Measurements from ENCODE around the gene TADA3. TPM values are rescaled to one million over a fixed set of nuclear protein-coding genes. Genes with fewer than 3 reads are reported as not detected.

The TADA3 gene
- polyA plus RNA-seq, 2 of the 4 experiments (the other 2 are of a cell fraction), result 42.6 to 50.3 TPM

- WGBS (ENCODE audit: missing lambda C conversion rate), result 92% methylated on average over 11 of the region's 11 CpGs
- Histone ChIP-seq H3K4me3 (peak overlapping the region; percentile 68; the same call in 1 of the 3 replicates), H3K4me1 (peaks cover 21% of the 10 kb centered on the region), H3K4me2 (peak overlapping the region; percentile 99), H3K27ac (no peak overlapping the region), H3K9me3 (no peaks in the 10 kb centered on the region)
- ChIA-PET POLR2A (no interaction called here), CTCF (interaction anchor here (1.8 kb wide), 1 partner anchor 14 kb away, joined by 4 read pairs; no protein-coding TSS in a partner anchor)
- DNase-seq (ENCODE audit: low read depth in 1 of 2, low spot score in 1 of 2), result no peak
- no peak for ATAC-seq
- FAIRE-seq, result no peak
- TF ChIP-seq RNF2 (IDR thresholded peaks at IDR 0.05; ENCODE audit: borderline replicate concordance, low read depth) (no peak), KDM5A (IDR thresholded peaks at IDR 0.05) (no peak), MAX (IDR thresholded peaks at IDR 0.05) (no peak), KDM1A (IDR thresholded peaks at IDR 0.05; ENCODE audit: low read depth) (no peak), ZC3H11A (IDR thresholded peaks at IDR 0.05) (no peak), BHLHE40 (IDR thresholded peaks at IDR 0.05; ENCODE audit: low read depth, low read length) (no peak), SMC3 (IDR thresholded peaks at IDR 0.05) (no peak), ESRRA (IDR thresholded peaks at IDR 0.05; ENCODE audit: borderline replicate concordance, low read length) (no peak), HOXA7 (CRISPR knock-in tag; IDR thresholded peaks at IDR 0.05) (no peak), EHF (CRISPR knock-in tag; IDR thresholded peaks at IDR 0.05) (no peak), HES2 (IDR thresholded peaks at IDR 0.05) (no peak), MAFK (IDR thresholded peaks at IDR 0.05; ENCODE audit: partially characterized antibody) (no peak), GATA3 (IDR thresholded peaks at IDR 0.05; ENCODE audit: borderline replicate concordance) (no peak), CHD4 (IDR thresholded peaks at IDR 0.05; ENCODE audit: borderline replicate concordance) (no peak), CHD2 (IDR thresholded peaks at IDR 0.05; ENCODE audit: low read length, partially characterized antibody) (no peak), FOSB (CRISPR knock-in tag; IDR thresholded peaks at IDR 0.05) (no peak)
- TF ChIP-seq, protein P1, sequence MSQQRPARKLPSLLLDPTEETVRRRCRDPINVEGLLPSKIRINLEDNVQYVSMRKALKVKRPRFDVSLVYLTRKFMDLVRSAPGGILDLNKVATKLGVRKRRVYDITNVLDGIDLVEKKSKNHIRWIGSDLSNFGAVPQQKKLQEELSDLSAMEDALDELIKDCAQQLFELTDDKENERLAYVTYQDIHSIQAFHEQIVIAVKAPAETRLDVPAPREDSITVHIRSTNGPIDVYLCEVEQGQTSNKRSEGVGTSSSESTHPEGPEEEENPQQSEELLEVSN (IDR thresholded peaks at IDR 0.05; ENCODE audit: borderline replicate concordance, low read depth), result no peak
- TF ChIP-seq, protein P2, sequence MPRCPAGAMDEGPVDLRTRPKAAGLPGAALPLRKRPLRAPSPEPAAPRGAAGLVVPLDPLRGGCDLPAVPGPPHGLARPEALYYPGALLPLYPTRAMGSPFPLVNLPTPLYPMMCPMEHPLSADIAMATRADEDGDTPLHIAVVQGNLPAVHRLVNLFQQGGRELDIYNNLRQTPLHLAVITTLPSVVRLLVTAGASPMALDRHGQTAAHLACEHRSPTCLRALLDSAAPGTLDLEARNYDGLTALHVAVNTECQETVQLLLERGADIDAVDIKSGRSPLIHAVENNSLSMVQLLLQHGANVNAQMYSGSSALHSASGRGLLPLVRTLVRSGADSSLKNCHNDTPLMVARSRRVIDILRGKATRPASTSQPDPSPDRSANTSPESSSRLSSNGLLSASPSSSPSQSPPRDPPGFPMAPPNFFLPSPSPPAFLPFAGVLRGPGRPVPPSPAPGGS (IDR thresholded peaks at IDR 0.05), result no peak
Observed at GRCh38 chr3:9794400-9794799, 2.1 kb upstream of the TADA3 start.

DNA sequence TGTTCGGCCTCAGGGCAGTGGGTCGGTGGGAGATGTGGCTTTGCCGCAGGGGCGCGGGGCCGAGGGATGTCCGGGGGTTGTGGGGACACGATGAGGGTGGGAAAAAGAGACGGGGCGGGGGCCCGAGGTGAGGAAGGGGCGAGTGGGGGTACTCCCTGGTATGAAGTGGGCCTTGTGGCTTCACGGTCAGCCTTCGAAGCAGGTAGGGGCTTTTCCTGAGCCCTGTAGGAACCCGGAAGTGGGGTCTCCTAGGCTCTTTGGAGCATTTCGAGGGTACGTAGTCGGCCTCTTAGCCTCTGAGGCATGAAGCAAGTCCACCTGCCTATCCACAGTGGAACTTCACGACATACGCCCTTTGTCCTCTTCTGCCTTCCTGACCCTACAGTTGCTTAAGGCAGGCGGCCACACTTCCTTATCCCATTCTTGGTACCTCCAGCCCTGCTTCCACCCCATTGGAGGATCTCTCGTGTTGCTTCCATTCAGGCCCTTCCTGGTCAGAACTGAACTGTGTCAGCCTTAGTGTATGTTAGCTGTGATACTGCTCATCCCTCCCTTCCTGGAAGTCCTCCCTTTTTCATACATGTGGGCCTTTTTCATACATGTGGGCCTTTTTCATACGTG, 998 bp upstream of the TADA3 start:
- ATAC-seq (peak; percentile 51 to 57), DNase-seq (ENCODE audit: low read depth in 1 of 2, low spot score in 1 of 2) (peak in 1 of 2 experiments; percentile 61), FAIRE-seq (no peak)
- CTCF ChIA-PET, result interaction anchor here (0.7 to 1.8 kb wide), 8 partner anchors 9 to 153 kb away, joined by 3 to 5 read pairs (median 4); no protein-coding TSS in a partner anchor
- Histone ChIP-seq H3K4me2 (peak overlapping the region; percentile 99), H3K9me3 (no peaks in the 10 kb centered on the region), H3K4me3 (peak overlapping the region; percentile 68), H3K4me1 (peaks cover 21% of the 10 kb centered on the region), H3K27ac (peak overlapping the region; percentile 95 to 97)
- POLR2A ChIA-PET, result interaction anchor here (0.7 to 1.6 kb wide), 15 partner anchors 9 to 334 kb away, joined by 3 to 17 read pairs (median 3); partner anchors contain the start of genes BRPF1, CAMK1, CRELD1 and OGG1
- WGBS (ENCODE audit: missing lambda C conversion rate), result under 1% methylated on average over 11 of the region's 23 CpGs
- TF ChIP-seq EHF (CRISPR knock-in tag; IDR thresholded peaks at IDR 0.05) (no peak), KDM5A (IDR thresholded peaks at IDR 0.05) (peak; percentile 53), MYC (IDR thresholded peaks at IDR 0.05; ENCODE audit: borderline replicate concordance, low read length) (no peak), SREBF2 (IDR thresholded peaks at IDR 0.05) (no peak), HOXB13 (CRISPR knock-in tag; IDR thresholded peaks at IDR 0.05; ENCODE audit: low read depth) (no peak), ATOH8 (CRISPR knock-in tag; IDR thresholded peaks at IDR 0.05; ENCODE audit: low read depth) (no peak), EHMT2 (IDR thresholded peaks at IDR 0.05; ENCODE audit: low read depth) (no peak), ZFP36 (IDR thresholded peaks at IDR 0.05; ENCODE audit: borderline replicate concordance, partially characterized antibody) (no peak), RARB (CRISPR knock-in tag; IDR thresholded peaks at IDR 0.05) (0 out of 2 replicates have a peak, but pooled peaks have one; percentile 16), RFX5 (IDR thresholded peaks at IDR 0.05) (no peak), TP53 (CRISPR knock-in tag; IDR thresholded peaks at IDR 0.05) (peak; percentile 84; the same call in 1 of the 2 replicates), ESRRA (IDR thresholded peaks at IDR 0.05; ENCODE audit: borderline replicate concordance, low read length) (no peak), BHLHE40 (IDR thresholded peaks at IDR 0.05; ENCODE audit: low read depth, low read length) (no peak), SMC3 (IDR thresholded peaks at IDR 0.05) (no peak), CBX2 (IDR thresholded peaks at IDR 0.05; ENCODE audit: borderline replicate concordance, low read depth) (no peak), NPAS2 (CRISPR knock-in tag; IDR thresholded peaks at IDR 0.05; ENCODE audit: borderline replicate concordance) (no peak), GATA3 (IDR thresholded peaks at IDR 0.05; ENCODE audit: borderline replicate concordance) (no peak), PHF8 (IDR thresholded peaks at IDR 0.05; ENCODE audit: borderline replicate concordance, low read depth) (peak; percentile 90; the same call in 1 of the 2 replicates), HOXB5 (CRISPR knock-in tag; IDR thresholded peaks at IDR 0.05) (no peak), NFE2L2 (conservative IDR thresholded peaks at IDR 0.05; ENCODE audit: low read length) (no peak)
- TF ChIP-seq, protein P2 (IDR thresholded peaks at IDR 0.05), result no peak
- TF ChIP-seq, protein P1 (IDR thresholded peaks at IDR 0.05; ENCODE audit: borderline replicate concordance, low read depth), result no peak
